CD4-positive, alpha-beta T cell (primary cell): ENCODE measurements around the gene PDE8A. TPM values are rescaled to one million over a fixed set of nuclear protein-coding genes. Genes with fewer than 3 reads are reported as not detected.
A peak's percentile ranks its signal among the peaks of the same experiment; 100 is the strongest.

Experiments used
- ATAC-seq: fragments of 200-7000 bp; cut with Tn5 transposase; one replicate; pipeline ENCODE4 v1.10.0; 2022; ENCODE audit warnings: mild to moderate bottlenecking; ENCODE audit not compliant: poor library complexity
- CTCF ChIA-PET: fragments of 350-600 bp; sonication (Branson Sonifier 250); formaldehyde crosslinking; loops from one replicate; lab custom pipeline; 2021; ENCODE audit warnings: antibody characterized with exemption, inconsistent platforms; lab: Charles Lee
- POLR2A ChIA-PET: fragments of 350-600 bp; sonication (Branson Sonifier 250); formaldehyde crosslinking; loops from one replicate; lab custom pipeline; 2021; ENCODE audit warnings: antibody characterized with exemption, inconsistent platforms; lab: Charles Lee
- DNase-seq, 14 experiments: peaks; one replicate each; pipeline ENCODE4 v3.0.0-alpha.2; 2013 to 2020; ENCODE audit warnings: mixed read lengths in 2 of 14
- H3K27ac ChIP-seq, 2 donors: one replicate each; pipeline versions ENCODE4 v1.5.1 to v1.7.0; 2013; ENCODE audit warnings: low read length in 2 of 2, low read depth in 1 of 2, mild to moderate bottlenecking in 1 of 2
- H3K27me3 ChIP-seq, 2 experiments: 1 replicate in 1 of 2; 2 replicates in 1 of 2; pipeline versions ENCODE4 v1.6.1 to v1.7.0; 2013; ENCODE audit warnings: low read length in 2 of 2, control low read depth in 1 of 2, mild to moderate bottlenecking in 1 of 2, moderate library complexity in 1 of 2; ENCODE audit not compliant: insufficient read depth in 2 of 2, control insufficient read depth in 1 of 2
- H3K36me3 ChIP-seq: one replicate; pipeline ENCODE4 v1.6.1; 2013; ENCODE audit warnings: low read length, control low read depth; ENCODE audit not compliant: insufficient read depth
- H3K4me1 ChIP-seq: one replicate; pipeline ENCODE4 v1.6.1; 2013; ENCODE audit warnings: low read length, control low read depth; ENCODE audit not compliant: insufficient read depth
- H3K4me3 ChIP-seq: one replicate; pipeline ENCODE4 v1.5.1; 2013; ENCODE audit warnings: mild to moderate bottlenecking, low read length, moderate library complexity
- H3K9me3 ChIP-seq, 2 experiments: 1 replicate in 1 of 2; 2 replicates in 1 of 2; pipeline versions ENCODE4 v1.6.1 to v1.7.0; 2013; ENCODE audit warnings: low read length in 2 of 2, mild to moderate bottlenecking in 2 of 2, control low read depth in 1 of 2, moderate library complexity in 1 of 2; ENCODE audit not compliant: control insufficient read depth in 1 of 2, insufficient read depth in 1 of 2
- H3K27ac Mint-ChIP-seq: one replicate; pipeline ENCODE4 v1.8.0; 2020; ENCODE audit warnings: mixed read lengths
- H3K27me3 Mint-ChIP-seq: one replicate; pipeline ENCODE4 v1.8.0; 2021; ENCODE audit warnings: mixed read lengths
- H3K36me3 Mint-ChIP-seq: one replicate; pipeline ENCODE4 v1.8.0; 2021; ENCODE audit warnings: low read depth, mixed read lengths
- H3K4me1 Mint-ChIP-seq: one replicate; pipeline ENCODE4 v1.8.0; 2021; ENCODE audit warnings: low read depth, mixed read lengths
- H3K4me3 Mint-ChIP-seq: one replicate; pipeline ENCODE4 v1.8.0; 2020; ENCODE audit warnings: mild to moderate bottlenecking, mixed read lengths
- H3K9me3 Mint-ChIP-seq: one replicate; pipeline ENCODE4 v1.8.0; 2020; ENCODE audit warnings: mixed read lengths
- CTCF ChIP-seq: fragments of 200-600 bp; IDR thresholded peaks from one replicate; pipeline ENCODE4 v1.8.0; 2022; ENCODE audit warnings: antibody characterized with exemption, mild to moderate bottlenecking
- intact Hi-C, 2 experiments: fragments of 100-400 bp; cut with DNase I in 1 of 2; cut with micrococcal nuclease in 1 of 2; formaldehyde crosslinking; loops; one replicate each; pipeline versions ENCODE4 v1.15.1 to v1.9.0; 2023 to 2025; cut with DNase I, micrococcal nuclease
- total RNA-seq, 174 experiments: library from RNA in 2 of 174; stranded (reverse) in 2 of 174; gene quantifications; one replicate each; pipeline ENCODE4 v1.2.3 and lab custom pipeline; 2021 to 2026

PDE8A gene
- total RNA-seq, 2 experiments from 2014 or later, result 29.8 to 34.3 TPM

DNA sequence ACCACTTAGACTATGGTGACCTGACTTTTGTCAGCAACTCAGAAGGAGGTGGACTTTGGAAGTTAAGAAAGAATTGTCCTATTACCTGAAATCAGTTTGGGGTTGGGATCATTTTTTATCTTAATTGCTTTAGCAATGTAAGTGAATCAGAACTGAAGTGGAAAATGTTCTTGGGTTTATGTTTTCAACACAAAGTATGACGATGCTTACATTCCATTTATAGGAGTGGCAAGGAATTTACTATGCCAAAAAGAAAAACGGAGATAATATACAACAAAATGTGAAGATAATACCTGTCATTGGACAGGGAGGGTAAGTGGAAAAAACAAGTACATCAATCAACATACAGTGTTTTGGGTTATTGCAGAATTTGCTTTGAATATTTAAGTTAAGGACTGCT is 116.1 kb downstream of the PDE8A start:
- no peaks in the 10 kb centered on the region for H3K27me3 ChIP-seq
- H3K9me3 ChIP-seq, result no peaks in the 10 kb centered on the region
- POLR2A ChIA-PET, result no interaction called here
- CTCF ChIA-PET, result no interaction called here
- H3K4me3 ChIP-seq, result no peak overlapping the region
- H3K4me1 ChIP-seq, result peaks cover 7% of the 10 kb centered on the region
- H3K36me3 ChIP-seq, result peaks cover 3% of the 10 kb centered on the region
- intact Hi-C loops, result no loop called here
- Mint-ChIP-seq H3K4me3 (no peak overlapping the region), H3K9me3 (no peaks in the 10 kb centered on the region), H3K27ac (no peak overlapping the region), H3K4me1 (peaks cover 5% of the 10 kb centered on the region), H3K36me3 (peaks cover 35% of the 10 kb centered on the region), H3K27me3 (no peaks in the 10 kb centered on the region)
- no peak for TF ChIP-seq CTCF
- DNase-seq, result no peak
- no peak for ATAC-seq
- H3K27ac ChIP-seq, result no peak overlapping the region

DNA sequence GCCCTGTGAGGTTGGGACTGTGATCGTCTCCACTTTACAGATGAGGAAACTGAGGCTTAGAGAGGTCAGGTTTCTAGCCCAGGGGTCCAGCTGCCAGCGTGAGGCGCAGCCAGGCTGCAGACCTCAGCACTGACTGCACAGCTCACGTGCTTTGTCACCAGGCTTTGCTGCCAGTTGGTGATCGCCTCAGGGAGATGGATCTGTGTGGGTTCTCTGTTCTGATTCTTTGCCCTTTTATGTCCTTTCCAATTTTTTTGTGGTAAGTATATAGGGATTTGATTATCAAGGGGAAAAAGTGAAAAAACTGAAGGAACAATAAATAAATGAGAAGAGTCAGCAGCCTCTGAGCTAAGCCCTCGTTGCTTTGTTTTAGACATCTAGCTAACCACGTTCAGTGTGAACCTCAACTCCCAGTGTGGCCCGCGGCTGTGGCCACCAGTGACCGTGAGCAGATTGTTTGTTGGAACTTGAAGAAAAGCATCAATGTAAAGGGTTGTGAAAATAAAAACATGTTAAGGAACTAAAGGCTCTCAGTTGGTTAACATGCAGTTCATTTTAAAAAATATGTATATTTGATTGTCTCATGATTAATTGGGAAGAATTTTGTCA is 117.6 kb downstream of the PDE8A start:
- no peaks in the 10 kb centered on the region for H3K9me3 ChIP-seq
- H3K27me3 Mint-ChIP-seq, result no peaks in the 10 kb centered on the region
- peaks cover 7% of the 10 kb centered on the region for H3K36me3 ChIP-seq
- no peaks in the 10 kb centered on the region for H3K9me3 Mint-ChIP-seq
- peaks cover 9% of the 10 kb centered on the region for H3K4me1 Mint-ChIP-seq
- ATAC-seq, result no peak
- no peak for DNase-seq
- TF ChIP-seq CTCF, result no peak
- H3K36me3 Mint-ChIP-seq, result peaks cover 21% of the 10 kb centered on the region
- no peak overlapping the region for H3K4me3 Mint-ChIP-seq
- peaks cover 7% of the 10 kb centered on the region for H3K4me1 ChIP-seq
- intact Hi-C loops, result no loop called here
- ChIA-PET POLR2A (no interaction called here), CTCF (no interaction called here)
- H3K27me3 ChIP-seq, result no peaks in the 10 kb centered on the region
- no peak overlapping the region for H3K27ac Mint-ChIP-seq
- H3K4me3 ChIP-seq, result no peak overlapping the region
- H3K27ac ChIP-seq, result no peak overlapping the region

DNA sequence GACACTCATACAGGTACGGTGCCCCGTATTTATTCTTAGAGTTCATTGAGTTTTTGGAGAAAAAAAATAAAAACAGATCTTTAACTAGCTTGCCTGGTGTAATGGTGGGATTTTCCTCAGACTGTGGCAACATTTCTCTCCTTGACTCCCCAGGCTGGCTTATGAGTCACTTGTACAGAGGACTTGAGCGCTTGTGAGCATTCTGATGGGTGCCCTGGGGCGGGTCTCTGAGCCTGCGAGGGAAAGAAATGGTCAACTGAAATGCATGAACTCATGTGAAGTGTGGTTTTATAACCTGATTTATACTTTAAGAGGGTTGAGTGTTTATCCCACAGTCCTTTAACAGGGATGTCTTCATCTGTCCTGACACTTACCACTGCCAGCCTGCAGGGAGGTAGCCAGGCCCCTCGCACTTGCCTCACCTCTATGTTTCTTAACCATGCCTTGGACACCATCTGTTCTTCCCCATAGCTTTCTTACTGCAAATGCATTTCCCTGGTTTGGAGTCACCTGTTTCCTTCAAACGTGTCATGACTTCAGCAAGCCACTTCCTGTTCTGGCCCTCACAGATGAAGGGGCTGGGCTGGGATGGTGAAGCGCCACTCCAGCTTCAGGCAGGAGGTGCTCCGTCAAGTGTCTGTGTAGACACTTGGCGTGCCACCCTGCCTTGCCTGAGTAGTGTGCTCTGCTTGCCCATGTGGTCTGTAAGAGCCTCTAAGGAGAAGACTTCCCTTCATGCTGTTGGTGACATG is 118.7 kb downstream of the PDE8A start:
- H3K27me3 Mint-ChIP-seq, result no peaks in the 10 kb centered on the region
- H3K36me3 Mint-ChIP-seq, result peaks cover 14% of the 10 kb centered on the region
- no peaks in the 10 kb centered on the region for H3K9me3 ChIP-seq
- peaks cover 7% of the 10 kb centered on the region for H3K36me3 ChIP-seq
- ATAC-seq, result no peak
- H3K27ac ChIP-seq, result no peak overlapping the region
- H3K9me3 Mint-ChIP-seq, result no peaks in the 10 kb centered on the region
- H3K4me3 Mint-ChIP-seq, result no peak overlapping the region
- peaks cover 9% of the 10 kb centered on the region for H3K4me1 Mint-ChIP-seq
- no peak for TF ChIP-seq CTCF
- intact Hi-C loops, result no loop called here
- peak in 3 of 14 experiments; percentile 25 to 56 (median 35) for DNase-seq
- H3K4me3 ChIP-seq, result no peak overlapping the region
- POLR2A ChIA-PET, result no interaction called here
- H3K27me3 ChIP-seq, result no peaks in the 10 kb centered on the region
- no peak overlapping the region for H3K27ac Mint-ChIP-seq
- peaks cover 7% of the 10 kb centered on the region for H3K4me1 ChIP-seq
- CTCF ChIA-PET, result no interaction called here
